ENCODE data around the gene RPS6KL1.

- TF ChIP-seq TAF1 (IDR thresholded peaks at IDR 0.05; ENCODE audit: low read depth) (no peak), CTCF (IDR thresholded peaks at IDR 0.05; ENCODE audit: poor library complexity, severe bottlenecking) (no peak), REST (IDR thresholded peaks at IDR 0.05; ENCODE audit: borderline replicate concordance) (no peak), POLR2AphosphoS5 (IDR thresholded peaks at IDR 0.05) (no peak), RAD21 (conservative IDR thresholded peaks at IDR 0.05) (no peak), EP300 (conservative IDR thresholded peaks at IDR 0.05; ENCODE audit: poor library complexity, severe bottlenecking) (no peak), EZH2 (IDR thresholded peaks at IDR 0.05; ENCODE audit: borderline replicate concordance, insufficient read depth, low read length, poor library complexity, severe bottlenecking) (no peak)
Measured at GRCh38 chr14:74909911-74910310, 13.1 kb downstream of the RPS6KL1 start.
